GM18511 (cell line): ENCODE results near the gene ANKRD55.
"Not testable (repeated sequence)": the region's sequence is repeated elsewhere in the genome, so short reads cannot be mapped to it uniquely, and the experiment has no call there.

Experiments
- ATAC-seq: cut with Tn5 transposase; IDR thresholded peaks from one replicate; pipeline ENCODE4 v1.9.1; 2021; ENCODE audit warnings: mild to moderate bottlenecking, moderate library complexity; ENCODE audit not compliant: unreplicated experiment

ANKRD55 gene

DNA sequence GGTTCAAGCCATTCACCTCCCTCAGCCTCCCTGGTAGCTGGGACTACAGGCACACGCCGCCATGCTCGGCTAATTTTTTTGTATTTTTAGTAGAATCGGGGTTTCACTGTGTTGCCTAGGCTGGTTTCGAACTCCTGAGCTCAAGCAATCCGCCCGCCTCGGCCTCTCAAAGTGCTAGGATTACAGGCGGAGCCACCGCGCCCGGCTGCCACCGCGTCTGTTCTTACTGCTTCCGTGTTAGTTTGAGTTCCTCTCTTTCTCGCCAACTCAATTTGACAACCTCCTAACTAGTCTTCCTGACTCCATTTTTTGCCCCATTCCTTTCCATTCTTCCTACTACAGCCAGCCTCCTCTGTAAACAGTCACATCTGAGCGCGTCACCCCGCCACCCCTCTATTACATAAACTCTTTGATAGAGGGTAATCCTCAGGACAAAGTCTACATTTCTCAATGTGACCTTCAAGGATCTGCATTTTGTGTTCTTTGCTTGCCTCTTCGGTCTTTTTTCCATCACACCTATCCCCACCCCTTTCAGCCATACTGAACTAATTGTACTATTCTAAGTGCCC is 149.8 kb downstream of the ANKRD55 start:
- no peak for ATAC-seq

DNA sequence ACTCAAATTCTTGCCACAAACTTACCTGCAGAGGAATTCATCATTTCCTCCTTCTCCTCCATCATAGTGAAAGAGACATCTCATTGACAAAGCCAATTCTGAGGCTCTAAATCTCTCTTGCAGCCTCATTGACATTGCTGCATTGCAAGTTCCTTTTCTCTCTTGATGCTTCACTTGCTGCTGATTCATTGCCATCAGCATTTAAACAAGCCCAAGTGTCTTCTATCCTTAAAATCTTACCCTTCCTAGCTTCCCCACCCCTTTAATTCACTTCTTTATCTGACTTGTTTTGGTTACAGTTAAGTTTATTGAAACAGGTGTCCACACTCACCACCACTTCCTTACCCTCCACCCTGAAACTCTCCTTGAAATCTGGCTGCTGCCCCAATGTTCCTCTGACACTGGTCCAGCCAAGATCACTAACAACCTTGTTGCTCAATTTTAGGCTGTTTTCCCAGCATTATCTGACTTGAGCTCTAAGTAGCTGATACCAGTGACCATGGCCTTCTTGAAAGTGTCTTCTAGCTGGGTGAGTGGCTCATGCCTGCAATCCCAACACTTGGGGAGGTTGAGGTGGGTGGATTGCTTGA is 152.0 kb downstream of the ANKRD55 start:
- peak; percentile 60 for ATAC-seq

DNA sequence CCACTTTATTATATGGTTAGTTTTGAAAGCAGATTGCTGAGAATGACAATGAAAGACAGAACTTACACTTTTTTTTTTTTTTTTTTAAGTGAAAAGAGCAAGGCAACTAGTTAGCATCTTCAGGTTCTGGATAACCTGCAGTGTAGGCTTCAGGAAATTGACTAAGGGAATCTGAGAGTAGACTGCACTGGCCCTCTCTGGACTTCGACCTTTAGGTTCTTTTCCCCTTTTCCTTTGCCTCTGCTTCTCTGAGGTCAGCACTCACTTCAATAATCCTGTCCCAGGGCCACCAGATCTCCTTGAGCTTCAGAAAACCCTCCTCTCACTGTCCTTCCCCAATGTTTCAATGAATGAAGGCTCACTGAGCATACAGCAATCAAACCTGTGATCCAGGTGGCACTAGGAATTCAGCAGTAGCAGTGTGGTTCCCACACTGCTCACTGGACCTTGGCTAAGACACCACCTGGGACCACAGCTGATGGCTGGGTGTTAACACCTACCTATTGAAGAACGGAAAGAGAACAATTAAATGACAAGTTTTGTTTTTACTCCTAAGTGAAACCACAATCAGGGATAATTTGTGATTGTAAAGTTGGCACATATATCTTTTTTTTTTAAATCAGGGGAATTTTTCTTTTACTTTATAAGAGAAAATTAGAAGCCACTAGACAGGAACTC is 152.6 kb downstream of the ANKRD55 start:
- ATAC-seq = peak; percentile 85

DNA sequence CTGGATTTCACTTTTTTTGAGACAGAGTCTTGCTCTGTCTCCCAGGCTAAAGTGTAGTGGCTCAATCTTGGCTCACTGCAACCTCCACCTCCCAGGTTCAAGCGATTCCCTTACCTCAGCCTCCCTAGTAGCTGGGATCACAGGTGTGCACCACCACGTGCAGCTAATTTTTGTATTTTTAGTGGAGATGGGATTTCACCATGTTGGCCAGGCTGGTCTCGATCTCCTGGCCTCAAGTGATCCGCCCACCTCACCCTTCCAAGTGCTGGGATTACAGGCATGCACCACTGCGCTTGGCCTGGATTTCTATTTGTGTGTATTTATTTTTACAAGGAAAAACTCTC is 154.0 kb downstream of the ANKRD55 start:
- ATAC-seq = not testable (repeated sequence)

DNA sequence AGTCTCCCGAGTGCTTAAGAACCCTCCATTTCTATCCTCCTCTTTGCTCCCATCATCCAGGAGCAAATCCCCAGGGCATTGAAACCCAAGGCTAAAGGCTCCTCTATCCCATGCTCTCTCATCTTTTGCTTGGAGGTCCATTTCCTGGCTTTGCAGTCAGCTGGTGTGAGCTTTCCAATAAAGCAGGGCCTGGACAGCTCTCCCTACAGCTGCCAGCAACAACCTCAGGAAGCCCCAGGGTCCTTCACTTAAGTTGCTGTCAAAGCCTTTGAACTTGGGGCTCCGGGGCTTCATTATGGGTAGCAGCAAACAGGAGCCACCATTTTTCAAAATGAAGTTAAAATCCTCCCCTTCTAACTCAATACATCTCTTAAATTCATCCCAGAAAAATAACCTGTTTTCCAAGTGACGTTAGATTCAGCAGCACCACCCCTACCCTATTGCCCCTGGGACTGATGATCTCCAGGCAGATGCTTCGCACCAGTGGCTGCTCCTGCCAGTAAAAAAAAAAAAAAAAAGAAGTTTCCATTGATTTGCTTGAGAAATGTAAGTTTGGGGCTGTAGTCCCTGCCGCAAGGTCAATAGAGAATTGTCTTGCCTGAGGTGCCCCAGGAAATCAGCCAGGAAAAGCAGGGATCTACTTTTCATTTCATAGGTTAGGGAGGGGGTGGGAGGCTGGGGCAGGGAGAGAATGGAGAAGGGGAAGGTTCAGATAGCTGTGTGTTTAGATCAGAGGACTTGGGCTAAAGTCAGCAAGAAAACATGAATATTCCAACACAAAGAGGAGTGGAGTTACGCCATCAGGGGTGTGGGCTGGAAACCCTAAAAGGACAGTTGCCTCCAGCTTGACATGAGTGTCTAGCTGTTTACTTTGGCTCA is 154.6 kb downstream of the ANKRD55 start:
- ATAC-seq = no peak

DNA sequence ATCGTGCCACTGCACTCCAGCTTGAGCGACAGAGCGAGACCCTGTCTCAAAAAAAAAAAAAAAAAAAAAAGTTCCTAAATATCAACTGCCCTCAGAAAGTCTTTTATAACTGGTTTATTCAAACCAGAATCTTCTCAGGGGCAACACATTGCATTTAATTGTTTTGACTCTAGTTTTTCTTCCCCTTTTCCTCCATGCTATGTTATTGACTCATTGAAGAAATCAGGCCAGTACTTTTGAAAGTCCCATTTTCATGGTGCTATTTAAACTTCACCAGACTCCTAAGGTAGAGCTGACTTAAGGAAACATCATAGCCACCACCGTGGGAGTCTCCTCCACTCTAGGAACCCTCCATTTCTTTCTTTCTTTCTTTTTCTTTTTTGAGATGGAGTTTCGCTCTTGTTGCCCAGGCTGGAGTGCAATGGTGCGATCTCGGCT is 155.3 kb downstream of the ANKRD55 start:
- peak; percentile 31 for ATAC-seq

DNA sequence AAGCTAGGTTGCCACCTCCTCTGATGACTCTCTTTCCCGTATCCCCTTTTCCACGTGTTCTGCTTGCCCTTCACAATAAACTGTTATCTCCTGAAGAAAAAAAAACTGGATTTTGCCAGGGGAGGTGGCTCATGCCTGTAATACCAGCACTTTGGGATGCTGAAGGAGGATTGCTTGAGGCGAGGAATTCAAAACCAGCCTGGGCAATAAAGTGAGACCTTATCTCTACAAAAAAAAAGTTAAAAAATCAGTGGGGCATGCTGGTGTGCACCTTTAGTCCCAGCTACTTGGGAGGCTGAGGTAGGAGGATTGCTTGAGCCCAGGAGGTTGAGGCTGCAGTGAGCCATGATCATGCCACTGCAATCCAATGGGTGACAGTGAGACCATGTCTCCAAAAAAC is 156.6 kb downstream of the ANKRD55 start:
- no peak for ATAC-seq

DNA sequence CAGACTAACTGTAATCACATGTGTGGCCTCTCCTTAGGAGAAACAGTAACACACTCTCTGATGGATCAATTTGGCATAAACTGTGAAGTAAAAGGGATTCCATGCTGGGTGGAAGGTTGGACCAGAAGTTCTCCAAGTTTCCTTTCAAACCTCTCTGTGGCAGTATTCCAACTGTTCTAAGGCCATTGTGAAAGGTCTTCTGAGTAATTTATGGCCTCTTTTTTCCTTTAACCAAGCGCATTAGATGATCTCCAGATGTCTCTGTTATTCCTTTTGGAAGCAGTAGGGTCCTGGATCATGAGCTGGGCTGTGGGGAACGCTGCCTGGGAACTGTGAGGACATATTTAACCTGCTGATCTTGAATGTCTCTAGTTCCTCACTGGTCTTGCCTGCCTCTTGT is 157.8 kb downstream of the ANKRD55 start:
- no peak for ATAC-seq

DNA sequence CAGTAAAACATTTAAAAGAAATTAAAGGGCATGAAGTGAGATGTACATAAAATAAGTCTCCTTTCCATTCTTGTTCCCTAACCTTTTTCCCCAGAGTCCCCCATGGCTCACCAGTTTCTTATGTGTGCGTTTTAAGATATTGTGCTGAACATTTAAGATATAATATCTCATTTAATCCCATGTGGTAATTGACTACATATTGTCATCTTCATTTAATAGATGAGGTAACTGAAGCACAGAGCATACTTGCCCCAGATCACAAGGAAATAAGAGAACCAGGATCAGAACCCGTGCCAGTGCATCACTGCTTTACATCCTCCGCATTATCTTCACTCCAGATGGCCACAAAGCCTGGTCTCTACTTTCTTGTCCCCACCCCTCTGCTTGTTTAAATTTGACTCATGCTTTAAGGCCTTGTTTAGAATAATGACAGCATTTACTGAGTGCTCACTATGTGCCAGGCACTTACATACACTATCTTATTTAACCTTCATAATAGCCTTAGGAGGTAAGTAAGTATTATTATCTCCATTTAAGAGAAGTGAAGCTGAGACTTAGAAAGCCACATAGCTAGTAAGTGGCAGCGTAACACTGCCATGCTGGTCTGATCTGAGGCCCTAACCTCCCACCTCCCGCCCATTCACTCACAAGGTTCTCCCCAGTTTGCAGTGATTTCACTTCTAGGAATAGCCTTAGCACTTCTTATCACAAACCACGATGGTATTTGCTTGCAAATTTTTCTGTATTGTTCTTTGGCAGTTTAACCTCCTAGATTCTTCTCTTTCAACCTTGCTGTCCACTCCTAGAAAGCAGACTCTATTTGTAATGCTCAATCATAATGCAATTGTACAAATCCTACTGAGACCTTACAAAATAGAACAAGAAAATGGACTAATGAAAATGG is 160.0 kb downstream of the ANKRD55 start:
- no peak for ATAC-seq

DNA sequence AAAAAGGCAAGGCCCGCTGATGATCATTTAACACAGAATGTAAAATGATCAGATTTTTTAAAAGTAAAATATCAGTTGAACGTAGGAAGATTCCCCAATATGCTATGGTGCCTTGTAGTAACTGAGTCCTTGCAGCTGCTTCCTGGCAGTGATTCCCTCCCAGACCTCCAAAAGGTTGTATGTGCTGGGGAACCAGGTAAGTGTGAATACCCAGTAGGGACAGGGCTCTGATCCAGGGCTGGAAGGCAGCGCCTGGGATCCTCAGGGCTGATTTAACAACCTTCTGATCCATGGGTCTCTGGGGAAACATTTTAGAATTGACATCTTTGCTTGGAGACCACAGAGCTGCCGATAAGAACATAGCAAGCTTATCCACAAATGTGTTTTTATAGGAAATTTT is 161.7 kb downstream of the ANKRD55 start:
- no peak for ATAC-seq

DNA sequence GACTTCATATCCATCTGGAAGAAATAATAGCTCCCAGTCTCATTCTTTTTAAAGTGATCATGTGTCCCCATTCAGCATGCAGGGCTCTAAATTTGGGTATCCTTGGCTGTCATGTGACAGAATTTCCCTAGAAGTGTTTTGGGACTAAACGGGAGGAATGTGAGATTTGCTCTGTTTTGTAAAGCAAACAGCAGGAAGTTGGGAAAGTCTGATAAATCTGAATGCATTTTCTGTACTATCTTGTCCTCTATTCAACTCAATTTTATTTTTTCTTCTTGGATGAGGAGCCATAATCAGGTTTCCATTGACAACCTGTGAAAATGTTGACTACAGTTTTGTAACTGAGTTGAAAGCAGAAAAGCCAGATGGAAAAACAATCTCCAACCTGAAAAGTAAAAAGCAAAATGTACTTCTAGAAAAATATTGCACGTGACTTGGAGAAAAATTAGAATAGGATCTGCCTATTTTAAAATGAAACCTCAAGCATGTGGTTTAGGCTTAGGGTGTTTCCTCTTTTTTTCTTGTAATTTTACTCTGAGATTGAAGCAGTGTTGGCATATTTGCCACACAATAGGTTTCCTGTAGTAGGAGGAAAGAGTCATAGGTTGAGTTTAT is 162.2 kb downstream of the ANKRD55 start:
- peak; percentile 55 for ATAC-seq

DNA sequence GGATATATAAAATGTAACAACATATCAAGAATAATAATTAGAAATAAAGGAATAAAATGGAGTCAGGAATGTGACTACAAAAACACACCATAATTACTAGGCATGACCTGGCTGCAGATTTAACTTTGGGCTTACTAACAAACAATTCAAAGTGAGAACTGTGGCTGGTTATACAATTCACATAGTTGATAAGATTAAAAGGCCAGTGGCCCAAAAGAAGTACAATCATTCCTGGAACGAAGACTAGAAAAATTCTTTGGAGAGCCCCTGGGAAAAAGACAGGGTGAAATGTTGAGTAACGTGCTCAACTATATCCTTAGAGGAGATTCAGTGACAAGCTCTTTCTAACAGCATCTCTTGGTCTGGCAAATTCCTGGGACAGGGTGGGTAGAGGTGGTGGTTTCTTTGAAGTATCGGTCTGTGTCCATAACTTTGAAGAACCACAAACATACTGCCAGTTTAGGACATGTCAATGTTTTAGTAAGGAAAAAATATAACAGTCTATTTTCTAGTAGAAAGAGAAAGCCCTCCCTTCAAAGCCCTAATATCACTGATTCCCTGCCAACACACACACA is 163.4 kb downstream of the ANKRD55 start:
- no peak for ATAC-seq

DNA sequence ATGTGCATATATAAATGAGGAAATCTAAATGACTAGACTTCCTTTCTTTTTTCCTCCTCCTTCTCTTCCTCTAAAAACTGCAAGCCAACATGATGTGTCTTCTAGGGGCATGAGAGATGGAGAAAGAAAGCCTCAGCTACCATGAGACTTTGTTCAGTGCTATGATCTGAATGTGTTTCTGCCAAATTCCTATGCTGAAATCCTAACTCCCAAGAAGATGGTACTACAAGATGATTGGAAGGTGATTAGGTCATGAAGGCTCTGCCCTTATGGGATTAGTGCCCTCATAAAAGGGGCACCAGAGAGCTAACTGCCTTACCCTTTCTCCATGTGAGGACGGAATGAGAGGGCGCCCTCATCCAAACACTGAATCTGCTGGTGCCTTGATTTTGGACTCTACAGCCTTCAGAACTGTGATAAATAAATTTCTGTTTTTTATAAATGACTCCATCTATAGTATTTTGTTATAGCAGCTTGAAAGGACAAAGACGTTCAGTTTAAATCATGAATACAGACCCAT is 166.1 kb downstream of the ANKRD55 start:
- no peak for ATAC-seq

DNA sequence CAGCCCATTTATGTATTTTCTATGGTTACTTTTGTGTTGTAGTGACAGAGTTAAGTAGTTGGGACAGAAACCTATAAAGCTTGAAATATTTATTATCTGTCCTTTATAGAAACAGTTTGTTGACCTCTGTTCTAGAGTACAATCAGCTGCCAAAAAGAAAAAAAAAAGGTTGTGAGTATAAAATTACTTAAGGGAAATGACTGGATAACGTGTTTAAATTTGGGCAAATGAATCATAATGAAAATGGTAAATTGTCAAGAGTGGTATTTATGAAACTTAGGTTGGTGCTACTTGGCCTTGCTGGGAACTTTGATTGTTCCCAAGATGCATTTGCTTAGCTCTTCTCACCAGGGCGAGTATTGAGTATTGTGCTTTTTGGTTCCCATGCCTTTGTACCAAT is 168.1 kb downstream of the ANKRD55 start:
- ATAC-seq = peak; percentile 67

DNA sequence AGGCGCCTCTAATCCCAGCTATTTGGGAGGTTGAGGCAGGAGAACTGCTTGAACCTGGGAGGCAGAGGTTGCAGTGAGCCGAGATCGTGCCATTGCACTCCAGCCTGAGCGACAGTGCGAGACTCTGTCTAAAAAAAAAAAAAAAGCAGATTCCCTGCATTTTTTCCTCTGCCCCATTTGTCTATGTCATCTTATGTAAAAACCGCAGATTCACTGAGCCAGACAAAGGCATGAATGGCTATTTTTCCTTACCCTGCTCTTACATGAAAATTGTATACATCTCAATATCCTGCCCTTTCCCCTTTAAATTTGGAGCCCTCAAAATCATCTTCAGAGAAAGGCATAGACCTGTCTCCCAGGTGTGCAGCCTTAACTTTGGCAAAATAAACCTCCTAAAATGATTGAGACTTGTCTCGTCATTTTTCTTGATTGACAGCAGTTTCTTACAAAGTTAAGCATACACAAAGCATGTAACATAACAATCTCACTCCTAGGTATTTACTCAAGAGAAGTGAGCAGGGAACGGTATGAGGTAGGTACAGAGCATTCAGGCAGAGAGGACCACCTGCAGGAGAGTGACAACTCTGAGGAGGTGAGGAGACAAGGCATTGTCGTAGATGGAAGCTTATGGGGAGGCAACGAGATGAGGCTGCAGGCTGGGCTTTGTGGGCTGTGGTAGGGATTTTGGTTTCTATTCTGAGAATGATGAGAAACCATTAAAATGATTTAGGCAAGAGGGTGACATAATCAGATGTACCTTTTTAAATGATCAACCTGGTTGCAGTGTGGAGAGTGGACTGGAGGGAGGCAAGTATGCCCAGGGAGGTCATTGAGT is 172.6 kb downstream of the ANKRD55 start:
- no peak for ATAC-seq

DNA sequence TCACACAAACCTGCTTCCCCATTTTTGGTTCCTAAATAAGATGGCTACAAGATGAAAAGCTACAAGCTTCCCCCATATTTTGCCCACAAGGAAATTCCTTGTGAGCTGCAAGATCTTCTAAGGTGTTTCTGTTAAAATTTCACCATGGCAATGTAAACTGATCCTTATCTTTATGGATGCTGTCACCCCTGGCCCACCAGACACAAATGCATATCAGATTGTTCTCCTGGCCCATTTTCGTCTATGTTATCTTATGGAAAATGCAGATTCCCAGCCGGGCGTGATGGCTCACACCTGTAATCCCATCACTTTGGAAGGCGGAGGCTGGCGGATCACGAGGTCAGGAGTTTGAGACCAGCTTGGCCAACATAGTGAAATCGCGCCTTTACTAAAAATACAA is 173.3 kb downstream of the ANKRD55 start:
- ATAC-seq = no peak

DNA sequence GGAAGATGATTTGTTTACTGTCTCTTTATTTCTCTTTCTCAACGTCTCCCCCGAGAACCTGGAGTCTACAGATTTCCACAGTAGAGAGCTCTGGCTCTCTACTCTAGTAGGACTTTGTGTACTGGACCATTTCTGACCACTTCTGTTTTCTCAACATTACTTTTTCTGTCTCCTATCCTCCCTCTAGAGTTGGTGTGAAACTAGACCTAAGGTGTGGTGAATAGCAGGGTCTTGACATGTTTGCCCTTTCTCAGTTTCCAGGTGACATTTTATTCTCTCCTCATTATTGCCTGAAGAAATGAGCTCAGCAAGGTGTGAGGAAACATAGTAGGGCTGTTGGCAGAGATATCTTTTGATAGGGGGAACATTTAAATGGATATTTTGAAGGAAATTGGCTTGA is 176.3 kb downstream of the ANKRD55 start:
- ATAC-seq = peak; percentile 75

DNA sequence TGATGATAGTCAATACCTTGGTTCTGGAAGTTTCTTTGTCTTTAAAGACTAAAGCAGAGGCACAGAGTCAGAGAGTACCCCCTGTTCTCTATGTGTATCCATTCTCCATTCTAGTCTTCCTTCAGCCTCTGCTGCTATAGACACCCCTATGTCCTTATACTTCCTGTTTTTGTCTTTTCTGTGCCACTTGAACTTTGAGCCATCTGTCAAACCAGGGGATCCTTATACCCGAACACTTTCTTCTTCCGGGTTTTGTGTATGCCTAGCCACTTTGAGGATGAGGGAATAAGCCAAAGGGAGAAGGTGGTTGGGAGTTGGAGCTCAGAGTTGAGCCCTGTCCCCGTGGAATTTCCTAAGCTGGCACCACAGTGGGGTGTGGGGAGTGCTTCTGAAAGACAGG is 177.3 kb downstream of the ANKRD55 start:
- ATAC-seq = no peak

DNA sequence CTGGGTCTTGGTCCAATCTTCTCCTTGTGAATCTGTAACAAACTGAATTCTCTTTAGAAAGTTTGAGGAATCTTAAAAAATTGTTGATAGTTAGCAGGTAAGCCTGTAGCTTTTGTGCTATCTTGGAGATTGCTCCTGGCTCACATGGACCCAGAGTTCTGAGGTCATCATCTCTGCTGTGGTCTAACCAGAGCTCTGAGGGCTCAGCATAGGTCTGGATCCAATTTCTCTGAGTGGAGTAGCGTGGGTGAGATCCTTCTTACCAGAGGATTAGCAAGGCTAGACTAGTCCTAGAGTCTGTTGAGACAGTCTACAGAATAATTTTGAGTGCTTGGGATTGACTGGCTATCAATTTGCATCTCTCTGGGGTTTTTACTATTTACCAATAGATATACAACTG is 177.8 kb downstream of the ANKRD55 start:
- no peak for ATAC-seq
